SU-DHL-6 (cell line): ENCODE measurements around the gene DCLK1.

Experiments used
- EZH2phosphoT487 ChIP-seq: fragments of 200-600 bp; sonication (generic), shearing (Covaris generic); conservative IDR thresholded peaks from 2 replicates; pipeline ENCODE4 v1.6.1; 2018; ENCODE audit warnings: mild to moderate bottlenecking, antibody characterized with exemption, low read length, moderate library complexity, mixed read lengths
- TF ChIP-seq, protein P1 (sequence below): fragments of 200-600 bp; sonication (generic); IDR thresholded peaks from one replicate; pipeline ENCODE4 v1.5.1; 2017; ENCODE audit warnings: antibody characterized with exemption, mild to moderate bottlenecking, low read length, moderate library complexity; ENCODE audit not compliant: insufficient read depth, poor library complexity, severe bottlenecking

DNA sequence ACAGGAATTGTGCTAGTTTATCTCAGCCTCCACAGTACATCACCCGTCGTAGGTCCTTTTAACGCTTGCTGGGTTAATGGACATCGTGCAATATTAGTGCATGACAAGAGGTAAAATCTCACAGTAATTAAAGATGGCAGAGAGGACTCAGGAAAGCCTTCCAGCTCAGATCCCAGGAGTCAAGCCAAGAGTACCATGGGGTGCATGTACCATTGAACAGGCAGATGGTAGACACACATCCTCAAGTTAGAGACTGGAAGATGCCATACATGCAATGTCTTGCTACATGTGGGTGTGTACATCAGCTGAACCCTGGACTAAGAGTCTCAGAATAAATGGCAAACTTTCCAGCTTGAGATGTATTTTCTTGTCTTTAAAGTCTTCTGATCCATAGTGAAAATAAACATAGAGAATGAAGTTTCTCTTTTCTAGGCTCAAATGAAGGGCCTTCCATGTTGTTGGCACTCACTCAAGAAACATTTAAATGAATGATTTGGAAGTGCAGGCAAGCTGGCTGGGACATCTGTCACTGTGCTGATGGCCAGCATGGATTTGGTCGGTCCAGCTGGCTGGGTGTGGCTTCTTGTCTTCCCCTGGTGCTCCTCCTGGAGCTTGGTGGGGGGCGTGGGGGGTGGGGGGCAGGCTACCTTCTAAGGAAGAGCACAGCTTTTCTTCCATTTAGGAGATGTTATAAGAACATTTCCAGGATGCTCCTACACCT lies 363.8 kb downstream of the DCLK1 start:
- TF ChIP-seq, protein P1, sequence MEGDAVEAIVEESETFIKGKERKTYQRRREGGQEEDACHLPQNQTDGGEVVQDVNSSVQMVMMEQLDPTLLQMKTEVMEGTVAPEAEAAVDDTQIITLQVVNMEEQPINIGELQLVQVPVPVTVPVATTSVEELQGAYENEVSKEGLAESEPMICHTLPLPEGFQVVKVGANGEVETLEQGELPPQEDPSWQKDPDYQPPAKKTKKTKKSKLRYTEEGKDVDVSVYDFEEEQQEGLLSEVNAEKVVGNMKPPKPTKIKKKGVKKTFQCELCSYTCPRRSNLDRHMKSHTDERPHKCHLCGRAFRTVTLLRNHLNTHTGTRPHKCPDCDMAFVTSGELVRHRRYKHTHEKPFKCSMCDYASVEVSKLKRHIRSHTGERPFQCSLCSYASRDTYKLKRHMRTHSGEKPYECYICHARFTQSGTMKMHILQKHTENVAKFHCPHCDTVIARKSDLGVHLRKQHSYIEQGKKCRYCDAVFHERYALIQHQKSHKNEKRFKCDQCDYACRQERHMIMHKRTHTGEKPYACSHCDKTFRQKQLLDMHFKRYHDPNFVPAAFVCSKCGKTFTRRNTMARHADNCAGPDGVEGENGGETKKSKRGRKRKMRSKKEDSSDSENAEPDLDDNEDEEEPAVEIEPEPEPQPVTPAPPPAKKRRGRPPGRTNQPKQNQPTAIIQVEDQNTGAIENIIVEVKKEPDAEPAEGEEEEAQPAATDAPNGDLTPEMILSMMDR, result no peak
- no peak for TF ChIP-seq EZH2phosphoT487
